ENCODE results near the gene TBC1D13.
"Not testable (repeated sequence)": the region's sequence is repeated elsewhere in the genome, so short reads cannot be mapped to it uniquely, and the experiment has no call there.

TBC1D13 gene

GRCh38 chr9:128786681-128787601 lies at the start of gene TBC1D13:
TBC1D13 (plus strand) TSS chr9:128787253; CDS start chr9:128787354, 101 bp downstream.
- DNase-seq, result no peak

GRCh38 chr9:128742401-128742800 lies 44.7 kb upstream of the TBC1D13 start:
- DNase-seq, result no peak

GRCh38 chr9:128743421-128743820 lies 43.6 kb upstream of the TBC1D13 start:
- DNase-seq, result no peak

- no peak for DNase-seq
Observed at GRCh38 chr9:128747241-128747640, 39.8 kb upstream of the TBC1D13 start.

GRCh38 chr9:128750926-128751595 lies 36.0 kb upstream of the TBC1D13 start:
- no peak for DNase-seq

- DNase-seq, result no peak
Observed at GRCh38 chr9:128753627-128754026, 33.4 kb upstream of the TBC1D13 start.

- DNase-seq, result no peak
Observed at GRCh38 chr9:128757602-128758001, 29.5 kb upstream of the TBC1D13 start.

GRCh38 chr9:128762671-128763449 lies 24.2 kb upstream of the TBC1D13 start:
- DNase-seq, result no peak

- no peak for DNase-seq
Observed at GRCh38 chr9:128764361-128764760, 22.7 kb upstream of the TBC1D13 start.

GRCh38 chr9:128765499-128765898 lies 21.6 kb upstream of the TBC1D13 start:
- DNase-seq, result no peak

- DNase-seq, result no peak
Observed at GRCh38 chr9:128768606-128769005, 18.4 kb upstream of the TBC1D13 start.

- DNase-seq, result no peak
Observed at GRCh38 chr9:128770286-128771030, 16.6 kb upstream of the TBC1D13 start.

- DNase-seq, result no peak
Observed at GRCh38 chr9:128771094-128771721, 15.8 kb upstream of the TBC1D13 start.

GRCh38 chr9:128771745-128772519 lies 15.1 kb upstream of the TBC1D13 start, which contains the start of gene ZER1:
ZER1 (minus strand) TSS chr9:128771927; CDS start chr9:128755565, 16,362 bp downstream.
- DNase-seq, result no peak

GRCh38 chr9:128773049-128773448 lies 14.0 kb upstream of the TBC1D13 start:
- DNase-seq, result no peak

GRCh38 chr9:128774804-128775203 lies 12.2 kb upstream of the TBC1D13 start:
- DNase-seq, result no peak

GRCh38 chr9:128780093-128780492 lies 7.0 kb upstream of the TBC1D13 start:
- not testable (repeated sequence) for DNase-seq

- no peak for DNase-seq
Observed at GRCh38 chr9:128781187-128782070, 5.6 kb upstream of the TBC1D13 start.

GRCh38 chr9:128782669-128783068 lies 4.4 kb upstream of the TBC1D13 start:
- no peak for DNase-seq

- no peak for DNase-seq
Observed at GRCh38 chr9:128785427-128785826, 1.6 kb upstream of the TBC1D13 start.
